Measurements from ENCODE around the gene STARD3NL. TPM values are rescaled to one million over a fixed set of nuclear protein-coding genes. Genes with fewer than 3 reads are reported as not detected.
"Not testable (repeated sequence)": the region's sequence is repeated elsewhere in the genome, so short reads cannot be mapped to it uniquely, and the experiment has no call there.

The STARD3NL gene
- total RNA-seq, 1 donor from 2014 or later, result 30.7 TPM

GRCh38 chr7:38171623-38172391, 6.2 kb upstream of the STARD3NL start:
- H3K27ac Mint-ChIP-seq (ENCODE audit: unreplicated experiment), result no peak overlapping the region
- no peaks in the 10 kb centered on the region for H3K36me3 Mint-ChIP-seq (ENCODE audit: unreplicated experiment)
- no peaks in the 10 kb centered on the region for H3K9me3 Mint-ChIP-seq (ENCODE audit: unreplicated experiment)
- DNase-seq (ENCODE audit: extremely low spot score, unreplicated experiment), result no peak
- H3K27me3 Mint-ChIP-seq (ENCODE audit: unreplicated experiment), result peaks cover 64% of the 10 kb centered on the region
- no peak for TF ChIP-seq CTCF (IDR thresholded peaks at IDR 0.05)
- H3K4me3 Mint-ChIP-seq (ENCODE audit: unreplicated experiment), result no peak overlapping the region
- peaks cover 8% of the 10 kb centered on the region for H3K4me1 Mint-ChIP-seq (ENCODE audit: unreplicated experiment)

GRCh38 chr7:38175547-38175946, 2.5 kb upstream of the STARD3NL start:
- not testable (repeated sequence) for H3K9me3 Mint-ChIP-seq (ENCODE audit: unreplicated experiment); DNase-seq (ENCODE audit: extremely low spot score, unreplicated experiment); H3K4me3 Mint-ChIP-seq (ENCODE audit: unreplicated experiment); H3K27ac Mint-ChIP-seq (ENCODE audit: unreplicated experiment); H3K36me3 Mint-ChIP-seq (ENCODE audit: unreplicated experiment)
- Mint-ChIP-seq H3K27me3 (ENCODE audit: unreplicated experiment) (peaks cover 36% of the 10 kb centered on the region), H3K4me1 (ENCODE audit: unreplicated experiment) (peaks cover 27% of the 10 kb centered on the region)

- Mint-ChIP-seq H3K27ac (ENCODE audit: unreplicated experiment) (peak overlapping the region; percentile 98), H3K4me1 (ENCODE audit: unreplicated experiment) (peaks cover 36% of the 10 kb centered on the region), H3K9me3 (ENCODE audit: unreplicated experiment) (no peaks in the 10 kb centered on the region)
These were observed 433 bp upstream of the STARD3NL start for GRCh38 chr7:38177621-38178003.

GRCh38 chr7:38178695-38179344, 775 bp downstream of the STARD3NL start:
- peak overlapping the region; percentile 95 for H3K4me3 Mint-ChIP-seq (ENCODE audit: unreplicated experiment)
- H3K27me3 Mint-ChIP-seq (ENCODE audit: unreplicated experiment), result peaks cover 13% of the 10 kb centered on the region
- peaks cover 36% of the 10 kb centered on the region for H3K4me1 Mint-ChIP-seq (ENCODE audit: unreplicated experiment)
- H3K27ac Mint-ChIP-seq (ENCODE audit: unreplicated experiment), result peak overlapping the region; percentile 98
- no peaks in the 10 kb centered on the region for H3K36me3 Mint-ChIP-seq (ENCODE audit: unreplicated experiment)
- no peak for DNase-seq (ENCODE audit: extremely low spot score, unreplicated experiment)
- no peaks in the 10 kb centered on the region for H3K9me3 Mint-ChIP-seq (ENCODE audit: unreplicated experiment)
- no peak for TF ChIP-seq CTCF (IDR thresholded peaks at IDR 0.05)

More at GRCh38 chr7:38177621-38178003, 433 bp upstream of the STARD3NL start:
- Mint-ChIP-seq H3K4me3 (ENCODE audit: unreplicated experiment) (peak overlapping the region; percentile 95), H3K27me3 (ENCODE audit: unreplicated experiment) (peaks cover 20% of the 10 kb centered on the region), H3K36me3 (ENCODE audit: unreplicated experiment) (no peaks in the 10 kb centered on the region)
- DNase-seq (ENCODE audit: extremely low spot score, unreplicated experiment), result no peak
- TF ChIP-seq CTCF (IDR thresholded peaks at IDR 0.05), result no peak

DNA sequence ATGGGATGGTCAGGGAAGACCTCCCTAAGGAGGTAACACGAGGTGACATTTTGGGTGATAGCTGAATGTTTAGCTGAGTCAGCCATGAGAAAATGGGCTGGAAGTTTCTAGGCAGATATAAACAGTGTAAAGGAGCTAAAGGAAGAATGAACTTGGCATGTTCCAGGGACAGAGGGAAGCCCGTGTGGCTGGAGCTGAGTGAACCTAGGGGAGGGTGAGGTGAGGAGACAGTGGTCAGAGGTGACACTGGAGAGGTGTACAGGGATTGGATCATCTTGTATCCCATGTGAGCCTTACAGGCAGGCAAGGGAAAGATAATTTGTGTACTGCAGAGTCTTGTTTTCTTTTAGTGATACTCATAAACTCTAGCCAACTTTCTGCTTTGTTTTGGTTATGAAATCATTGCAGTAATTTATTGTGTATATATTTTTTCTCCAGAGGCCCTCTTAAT, 1.8 kb downstream of the STARD3NL start:
- Mint-ChIP-seq H3K4me3 (ENCODE audit: unreplicated experiment) (peak overlapping the region; percentile 95), H3K27ac (ENCODE audit: unreplicated experiment) (peak overlapping the region; percentile 98), H3K27me3 (ENCODE audit: unreplicated experiment) (peaks cover 3% of the 10 kb centered on the region), H3K9me3 (ENCODE audit: unreplicated experiment) (peaks cover 5% of the 10 kb centered on the region), H3K36me3 (ENCODE audit: unreplicated experiment) (peaks cover 5% of the 10 kb centered on the region), H3K4me1 (ENCODE audit: unreplicated experiment) (peaks cover 36% of the 10 kb centered on the region)
- TF ChIP-seq CTCF (IDR thresholded peaks at IDR 0.05), result no peak
- DNase-seq (ENCODE audit: extremely low spot score, unreplicated experiment), result no peak
